GM12878 (cell line): Measurements from ENCODE around the gene AGR3. TPM values are rescaled to one million over a fixed set of nuclear protein-coding genes. Genes with fewer than 3 reads are reported as not detected.

ENCODE experiments used
- ATAC-seq: fragments of 200-7000 bp; cut with Tn5 transposase; 3 replicates; pipeline ENCODE4 v1.9.1; 2020; ENCODE audit warnings: mild to moderate bottlenecking, moderate library complexity
- BruUV-seq: library from RNA; stranded (reverse); fragments of 400-500 nt; replicated peaks from 2 replicates; lab custom pipeline; 2021; lab: Mats Ljungman, UMichigan
- CTCF ChIA-PET: fragments of 300-600 bp; sonication (Branson Sonifier 250); formaldehyde crosslinking; extraction: SDS; loops from one replicate; lab custom pipeline; 2021; ENCODE audit warnings: inconsistent platforms; lab: Yijun Ruan, JAX
- POLR2A ChIA-PET: fragments of 350-600 bp; formaldehyde crosslinking; extraction: SDS; loops from one replicate; lab custom pipeline; 2021; ENCODE audit warnings: inconsistent platforms; lab: Charles Lee
- RAD21 ChIA-PET: fragments of 300-600 bp; sonication (Branson Sonifier 250); formaldehyde crosslinking; loops from one replicate; lab custom pipeline; 2023; ENCODE audit warnings: antibody characterized with exemption; ENCODE audit not compliant: unreplicated experiment; lab: Charles Lee
- SMC1A ChIA-PET: fragments of 300-600 bp; sonication (Branson Sonifier 250); formaldehyde crosslinking; loops from one replicate; lab custom pipeline; 2023; ENCODE audit not compliant: unreplicated experiment, uncharacterized antibody; lab: Charles Lee
- DNase-seq: peaks from one replicate; pipeline ENCODE4 v3.0.0-alpha.2; 2011; ENCODE audit warnings: low read depth, low spot score
- FAIRE-seq: peaks from 3 replicates; lab custom pipeline; 2011; peaks lifted over from hg19 to GRCh38; lab: Jason Lieb, UNC
- H2AFZ ChIP-seq: 2 replicates; pipeline ENCODE4 v1.6.0; 2011; ENCODE audit warnings: low read depth, low read length, control low read depth; ENCODE audit not compliant: control insufficient read depth
- H3K27ac ChIP-seq: 2 replicates; pipeline ENCODE4 v1.5.1; 2011; ENCODE audit warnings: control low read depth; ENCODE audit not compliant: control insufficient read depth, insufficient read depth
- H3K27me3 ChIP-seq, 2 experiments: replicated peaks in 1 of 2; 2 replicates each; pipeline versions ENCODE4 v1.6.0 to v1.6.1; 2011; ENCODE audit warnings: low read length in 1 of 2; ENCODE audit not compliant: control insufficient read depth in 2 of 2, insufficient read depth in 2 of 2
- H3K36me3 ChIP-seq, 2 experiments: 2 replicates each; pipeline ENCODE4 v1.5.1; 2011; ENCODE audit warnings: low read length in 1 of 2; ENCODE audit not compliant: control insufficient read depth in 2 of 2, insufficient read depth in 2 of 2
- H3K4me1 ChIP-seq: 2 replicates; pipeline ENCODE4 v1.6.1; 2011; ENCODE audit warnings: mild to moderate bottlenecking, low read length, moderate library complexity, mixed read lengths; ENCODE audit not compliant: control insufficient read depth, insufficient read depth
- H3K4me2 ChIP-seq: 2 replicates; pipeline ENCODE4 v1.6.0; 2011; ENCODE audit warnings: control low read depth; ENCODE audit not compliant: control insufficient read depth, insufficient read depth
- H3K4me3 ChIP-seq: fragments of 200-600 bp; sonication (generic); 2 replicates; pipeline ENCODE4 v1.5.1; 2016
- H3K79me2 ChIP-seq: 2 replicates; pipeline ENCODE4 v1.6.0; 2011; ENCODE audit warnings: low read length; ENCODE audit not compliant: control insufficient read depth, insufficient read depth
- H3K9ac ChIP-seq: 2 replicates; pipeline ENCODE4 v1.8.0; 2011; ENCODE audit warnings: low read length, control low read depth, mixed read lengths; ENCODE audit not compliant: control insufficient read depth, insufficient read depth
- H3K9me3 ChIP-seq: replicated peaks from 3 replicates; pipeline ENCODE4 v1.5.1; 2011; ENCODE audit warnings: mild to moderate bottlenecking, low read length; ENCODE audit not compliant: control insufficient read depth, insufficient read depth
- H4K20me1 ChIP-seq: 2 replicates; pipeline ENCODE4 v1.6.0; 2011; ENCODE audit not compliant: control insufficient read depth, insufficient read depth
- BACH1 ChIP-seq: fragments of 450-650 bp; IDR thresholded peaks from 2 replicates; pipeline ENCODE4 v1.6.1; 2017; ENCODE audit warnings: mild to moderate bottlenecking, borderline replicate concordance
- BHLHE40 ChIP-seq, 2 experiments: fragments of 450-650 bp in 1 of 2; IDR thresholded peaks; 2 replicates each; pipeline ENCODE4 v1.6.1; 2011 to 2017; ENCODE audit warnings: low read depth in 2 of 2, borderline replicate concordance in 1 of 2, improper control_type of control experiment in 1 of 2, low read length in 1 of 2, mild to moderate bottlenecking in 1 of 2
- CHD4 ChIP-seq: fragments of 200-600 bp; sonication (generic); IDR thresholded peaks from 2 replicates; pipeline ENCODE4 v1.6.1; 2016; ENCODE audit warnings: mild to moderate bottlenecking
- HCFC1 ChIP-seq: fragments of 150-350 bp; IDR thresholded peaks from 2 replicates; pipeline ENCODE4 v1.6.1; 2014; ENCODE audit warnings: low read length
- KDM1A ChIP-seq: fragments of 200-600 bp; sonication (generic); IDR thresholded peaks from 2 replicates; pipeline ENCODE4 v1.6.1; 2016; ENCODE audit warnings: borderline replicate concordance
- NBN ChIP-seq: fragments of 450-650 bp; IDR thresholded peaks from 2 replicates; pipeline ENCODE4 v1.6.1; 2016
- NRF1 ChIP-seq: conservative IDR thresholded peaks from 2 replicates; pipeline ENCODE4 v1.6.1; 2011; ENCODE audit warnings: mild to moderate bottlenecking, low read depth, low read length, improper control_type of control experiment
- RB1 ChIP-seq: fragments of 450-650 bp; formaldehyde crosslinking; IDR thresholded peaks from 2 replicates; pipeline ENCODE4 v1.6.1; 2017; ENCODE audit warnings: mild to moderate bottlenecking, borderline replicate concordance
- SUZ12 ChIP-seq: fragments of 200-600 bp; sonication (generic); IDR thresholded peaks from one replicate; pipeline ENCODE4 v1.6.1; 2018; ENCODE audit warnings: antibody characterized with exemption, mild to moderate bottlenecking; ENCODE audit not compliant: unreplicated experiment
- WGBS: methylation state at CpG from one replicate; pipeline ENCODE4 v1.1.6; 2016; ENCODE audit warnings: low lambda C conversion rate; ENCODE audit not compliant: insufficient replicate concordance, insufficient coverage; ENCODE audit errors: missing lambda C conversion rate; 5-methylcytosine and 5-hydroxymethylcytosine counted together
- in situ Hi-C: fragments of 300-500 bp; cut with MboI; formaldehyde crosslinking; loops from 9 replicates; pipeline ENCODE4 v1.14.3; 2018; ENCODE audit warnings: mixed read lengths
- intact Hi-C: fragments of 100-400 bp; cut with micrococcal nuclease; formaldehyde crosslinking; loops from one replicate; pipeline ENCODE4 v1.14.2; 2022; ENCODE audit not compliant: unreplicated experiment
- polyA plus RNA-seq, 11 experiments: library from polyadenylated mRNA; depleted of rRNA in 4 of 11; unstranded in 6 of 11; stranded (reverse) in 5 of 11; fragments of >200 nt; fragmentation: Nextera tagmentation in 4 of 11; fragmentation: Illumina TruSeq in 1 of 11; extraction: Ambion mirVana in 4 of 11; extraction: Trizol in 1 of 11; gene quantifications; 1 replicate in 1 of 11; 2 replicates in 10 of 11; pipeline versions ENCODE4 v1.2.1 to v1.2.3, GENCODE V29; 2011 to 2016; ENCODE audit warnings: inconsistent platforms in 2 of 11, missing spikeins in 2 of 11, low read depth in 1 of 11
- total RNA-seq, 4 experiments: library from RNA; depleted of rRNA in 3 of 4; stranded (reverse); fragments of >200 nt in 3 of 4; fragmentation: Illumina TruSeq in 1 of 4; extraction: Trizol in 1 of 4; gene quantifications; 2 replicates each; pipeline versions ENCODE4 v1.2.1 to v1.2.3, GENCODE V29; 2013 to 2021
- TF ChIP-seq, protein P1 (sequence below): fragments of 450-650 bp; IDR thresholded peaks from 2 replicates; pipeline ENCODE4 v1.6.1; 2017; ENCODE audit warnings: mild to moderate bottlenecking
- TF ChIP-seq, protein P2 (sequence below): IDR thresholded peaks from 2 replicates; pipeline ENCODE4 v1.6.1; 2012; ENCODE audit warnings: low read depth, low read length, improper control_type of control experiment
- TF ChIP-seq, protein P3 (sequence below): fragments of 150-350 bp; IDR thresholded peaks from 2 replicates; pipeline ENCODE4 v1.6.1; 2016; ENCODE audit warnings: low read depth, low read length

The AGR3 gene
- total and polyA plus RNA-seq, 10 of the 15 experiments (the other 5 are each of a cell fraction or from before 2014, with no cell fraction given): not detected

DNA sequence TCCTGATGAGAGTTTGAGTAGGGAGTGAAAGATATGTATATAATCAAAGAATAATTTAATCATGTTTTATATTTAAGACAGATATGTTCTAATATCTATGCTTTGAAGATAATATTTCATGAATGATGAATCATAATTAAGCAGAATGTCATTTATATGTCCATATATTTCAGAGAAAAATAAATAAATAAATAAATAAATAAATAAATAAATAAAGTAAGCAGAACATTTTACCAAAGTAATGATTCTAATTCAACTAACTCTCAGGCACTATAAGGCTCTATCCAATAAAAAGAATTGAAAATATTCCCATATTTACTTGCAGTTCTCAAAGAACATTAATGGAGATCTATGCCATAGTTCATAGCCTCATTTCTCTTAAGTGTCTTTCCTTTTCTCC lies 36.0 kb downstream of the AGR3 start:
- CTCF ChIA-PET: no interaction called here
- no peak overlapping the region for H3K4me2 ChIP-seq
- intact Hi-C loops (no loop called here), in situ Hi-C loops (no loop called here)
- no peaks in the 10 kb centered on the region for H3K9me3 ChIP-seq
- no TSS peak for BruUV-seq
- H3K27me3 ChIP-seq: no peaks in the 10 kb centered on the region
- RAD21 ChIA-PET: no interaction called here
- H3K4me1 ChIP-seq: no peaks in the 10 kb centered on the region
- FAIRE-seq (no peak), DNase-seq (no peak), ATAC-seq (no peak)
- H3K27ac ChIP-seq: no peak overlapping the region
- H3K9ac ChIP-seq: no peak overlapping the region
- H3K36me3 ChIP-seq: no peaks in the 10 kb centered on the region
- TF ChIP-seq NRF1: no peak
- TF ChIP-seq CHD4: no peak
- TF ChIP-seq SUZ12: no peak
- TF ChIP-seq NBN: no peak
- no peak for TF ChIP-seq BHLHE40 (IDR thresholded peaks at IDR 0.05; ENCODE audit: borderline replicate concordance in 1 of 2, low read depth in 2 of 2, low read length in 1 of 2)
- no peak overlapping the region for H3K4me3 ChIP-seq
- SMC1A ChIA-PET: no interaction called here
- H3K79me2 ChIP-seq: no peaks in the 10 kb centered on the region
- no peaks in the 10 kb centered on the region for H4K20me1 ChIP-seq
- H2AFZ ChIP-seq: no peak overlapping the region
- POLR2A ChIA-PET: no interaction called here

DNA sequence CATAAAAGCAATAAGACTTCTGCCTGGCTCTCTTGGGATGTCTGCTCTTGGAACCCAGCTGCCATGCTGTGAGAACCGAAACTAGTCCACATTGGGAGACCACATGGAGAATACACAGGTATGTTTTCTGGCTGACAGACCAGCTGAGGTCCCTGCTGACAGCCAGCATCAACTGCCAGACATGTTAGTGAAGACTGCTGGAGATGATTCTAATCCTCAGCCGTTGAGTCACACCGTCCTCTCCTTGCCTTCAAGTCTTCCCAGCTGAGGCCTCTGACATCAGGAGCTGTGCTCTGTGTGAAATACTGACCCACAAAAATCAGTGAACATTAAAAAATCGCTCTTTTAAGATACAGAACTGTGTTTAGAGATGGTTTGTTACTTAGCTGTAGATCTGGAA lies 40.1 kb downstream of the AGR3 start:
- no TSS peak for BruUV-seq
- Histone ChIP-seq H2AFZ (no peak overlapping the region), H3K36me3 (no peaks in the 10 kb centered on the region), H3K27ac (no peak overlapping the region), H3K4me3 (no peak overlapping the region), H3K27me3 (no peaks in the 10 kb centered on the region; a peak in 1 of 4 replicates), H3K4me1 (no peaks in the 10 kb centered on the region), H3K79me2 (no peaks in the 10 kb centered on the region), H3K4me2 (no peak overlapping the region), H3K9me3 (no peaks in the 10 kb centered on the region), H4K20me1 (no peaks in the 10 kb centered on the region), H3K9ac (no peak overlapping the region)
- ChIA-PET POLR2A (no interaction called here), CTCF (no interaction called here), RAD21 (no interaction called here), SMC1A (no interaction called here)
- no peak for DNase-seq
- intact Hi-C loops: no loop called here
- 7% methylated on average over 4 of the region's 4 CpGs for WGBS
- ATAC-seq: no peak
- in situ Hi-C loops: no loop called here
- no peak for FAIRE-seq
- no peak for TF ChIP-seq RB1
- no peak for TF ChIP-seq HCFC1
- TF ChIP-seq, protein P1, sequence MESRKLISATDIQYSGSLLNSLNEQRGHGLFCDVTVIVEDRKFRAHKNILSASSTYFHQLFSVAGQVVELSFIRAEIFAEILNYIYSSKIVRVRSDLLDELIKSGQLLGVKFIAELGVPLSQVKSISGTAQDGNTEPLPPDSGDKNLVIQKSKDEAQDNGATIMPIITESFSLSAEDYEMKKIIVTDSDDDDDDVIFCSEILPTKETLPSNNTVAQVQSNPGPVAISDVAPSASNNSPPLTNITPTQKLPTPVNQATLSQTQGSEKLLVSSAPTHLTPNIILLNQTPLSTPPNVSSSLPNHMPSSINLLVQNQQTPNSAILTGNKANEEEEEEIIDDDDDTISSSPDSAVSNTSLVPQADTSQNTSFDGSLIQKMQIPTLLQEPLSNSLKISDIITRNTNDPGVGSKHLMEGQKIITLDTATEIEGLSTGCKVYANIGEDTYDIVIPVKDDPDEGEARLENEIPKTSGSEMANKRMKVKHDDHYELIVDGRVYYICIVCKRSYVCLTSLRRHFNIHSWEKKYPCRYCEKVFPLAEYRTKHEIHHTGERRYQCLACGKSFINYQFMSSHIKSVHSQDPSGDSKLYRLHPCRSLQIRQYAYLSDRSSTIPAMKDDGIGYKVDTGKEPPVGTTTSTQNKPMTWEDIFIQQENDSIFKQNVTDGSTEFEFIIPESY: no peak
- TF ChIP-seq, protein P2, sequence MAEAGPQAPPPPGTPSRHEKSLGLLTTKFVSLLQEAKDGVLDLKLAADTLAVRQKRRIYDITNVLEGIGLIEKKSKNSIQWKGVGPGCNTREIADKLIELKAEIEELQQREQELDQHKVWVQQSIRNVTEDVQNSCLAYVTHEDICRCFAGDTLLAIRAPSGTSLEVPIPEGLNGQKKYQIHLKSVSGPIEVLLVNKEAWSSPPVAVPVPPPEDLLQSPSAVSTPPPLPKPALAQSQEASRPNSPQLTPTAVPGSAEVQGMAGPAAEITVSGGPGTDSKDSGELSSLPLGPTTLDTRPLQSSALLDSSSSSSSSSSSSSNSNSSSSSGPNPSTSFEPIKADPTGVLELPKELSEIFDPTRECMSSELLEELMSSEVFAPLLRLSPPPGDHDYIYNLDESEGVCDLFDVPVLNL: no peak
- TF ChIP-seq BHLHE40 (IDR thresholded peaks at IDR 0.05; ENCODE audit: borderline replicate concordance in 1 of 2, low read depth in 2 of 2, low read length in 1 of 2): no peak
- no peak for TF ChIP-seq KDM1A
- TF ChIP-seq BACH1: no peak
- TF ChIP-seq, protein P3, sequence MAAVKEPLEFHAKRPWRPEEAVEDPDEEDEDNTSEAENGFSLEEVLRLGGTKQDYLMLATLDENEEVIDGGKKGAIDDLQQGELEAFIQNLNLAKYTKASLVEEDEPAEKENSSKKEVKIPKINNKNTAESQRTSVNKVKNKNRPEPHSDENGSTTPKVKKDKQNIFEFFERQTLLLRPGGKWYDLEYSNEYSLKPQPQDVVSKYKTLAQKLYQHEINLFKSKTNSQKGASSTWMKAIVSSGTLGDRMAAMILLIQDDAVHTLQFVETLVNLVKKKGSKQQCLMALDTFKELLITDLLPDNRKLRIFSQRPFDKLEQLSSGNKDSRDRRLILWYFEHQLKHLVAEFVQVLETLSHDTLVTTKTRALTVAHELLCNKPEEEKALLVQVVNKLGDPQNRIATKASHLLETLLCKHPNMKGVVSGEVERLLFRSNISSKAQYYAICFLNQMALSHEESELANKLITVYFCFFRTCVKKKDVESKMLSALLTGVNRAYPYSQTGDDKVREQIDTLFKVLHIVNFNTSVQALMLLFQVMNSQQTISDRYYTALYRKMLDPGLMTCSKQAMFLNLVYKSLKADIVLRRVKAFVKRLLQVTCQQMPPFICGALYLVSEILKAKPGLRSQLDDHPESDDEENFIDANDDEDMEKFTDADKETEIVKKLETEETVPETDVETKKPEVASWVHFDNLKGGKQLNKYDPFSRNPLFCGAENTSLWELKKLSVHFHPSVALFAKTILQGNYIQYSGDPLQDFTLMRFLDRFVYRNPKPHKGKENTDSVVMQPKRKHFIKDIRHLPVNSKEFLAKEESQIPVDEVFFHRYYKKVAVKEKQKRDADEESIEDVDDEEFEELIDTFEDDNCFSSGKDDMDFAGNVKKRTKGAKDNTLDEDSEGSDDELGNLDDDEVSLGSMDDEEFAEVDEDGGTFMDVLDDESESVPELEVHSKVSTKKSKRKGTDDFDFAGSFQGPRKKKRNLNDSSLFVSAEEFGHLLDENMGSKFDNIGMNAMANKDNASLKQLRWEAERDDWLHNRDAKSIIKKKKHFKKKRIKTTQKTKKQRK: no peak
